HepG2 (cell line): ENCODE measurements around the gene USP17L5. TPM values are rescaled to one million over a fixed set of nuclear protein-coding genes. Genes with fewer than 3 reads are reported as not detected.
"Not testable (repeated sequence)": the region's sequence is repeated elsewhere in the genome, so short reads cannot be mapped to it uniquely, and the experiment has no call there.

ENCODE experiments used
- ATAC-seq: fragments of 200-7000 bp; cut with Tn5 transposase; 3 replicates; pipeline ENCODE4 v1.9.1; 2020; ENCODE audit warnings: mild to moderate bottlenecking, moderate library complexity
- Bru-seq: library from RNA; stranded (reverse); fragments of 400-500 nt; gene quantifications from one replicate; lab custom pipeline; 2021; lab: Mats Ljungman, UMichigan
- BruChase-seq, 2 experiments: library from RNA; stranded (reverse); fragments of 400-500 nt; gene quantifications; one replicate each; lab custom pipeline; 2021; lab: Mats Ljungman, UMichigan
- BruUV-seq: library from RNA; stranded (reverse); fragments of 400-500 nt; replicated peaks from 2 replicates; lab custom pipeline; 2021; lab: Mats Ljungman, UMichigan
- CTCF ChIA-PET: fragments of 300-600 bp; formaldehyde crosslinking; extraction: SDS; loops from one replicate; lab custom pipeline; 2021; ENCODE audit warnings: low total read pairs, inconsistent platforms, low intra/inter-chr PET ratio; lab: Yijun Ruan, JAX
- POLR2A ChIA-PET: fragments of 350-600 bp; sonication (Branson Sonifier 250); formaldehyde crosslinking; loops from one replicate; lab custom pipeline; 2020; ENCODE audit warnings: antibody characterized with exemption, inconsistent platforms; lab: Yijun Ruan, JAX
- DNase-seq: peaks from one replicate; pipeline ENCODE4 v3.0.0-alpha.2; 2015; ENCODE audit warnings: low spot score
- FAIRE-seq: peaks from 3 replicates; lab custom pipeline; 2011; peaks lifted over from hg19 to GRCh38; lab: Jason Lieb, UNC
- H2AFZ ChIP-seq: one replicate; pipeline ENCODE4 v1.6.1; 2011; ENCODE audit warnings: low read length, inconsistent platforms
- H3K27ac ChIP-seq: fragments of 300-600 bp; 3 replicates; pipeline ENCODE4 v1.8.0; 2011; ENCODE audit warnings: mixed run types, mild to moderate bottlenecking, mixed read lengths, low read length, inconsistent platforms; ENCODE audit not compliant: insufficient read depth; ENCODE audit errors: extremely low read length
- H3K27me3 ChIP-seq, 2 experiments: fragments of 200-600 bp in 1 of 2; 2 replicates in 1 of 2; 3 replicates in 1 of 2; pipeline versions ENCODE4 v1.6.0 to v1.8.0; 2011; ENCODE audit warnings: low read length in 2 of 2, mild to moderate bottlenecking in 2 of 2, moderate library complexity in 2 of 2, inconsistent platforms in 1 of 2; ENCODE audit not compliant: insufficient read depth in 2 of 2, control insufficient read depth in 1 of 2
- H3K36me3 ChIP-seq, 2 experiments: fragments of 200-600 bp in 1 of 2; replicated peaks in 1 of 2; 2 replicates in 1 of 2; 3 replicates in 1 of 2; pipeline versions ENCODE4 v1.5.1 to v1.8.0; 2011; ENCODE audit warnings: low read length in 2 of 2, inconsistent platforms in 1 of 2; ENCODE audit not compliant: insufficient read depth in 2 of 2, control insufficient read depth in 1 of 2
- H3K4me1 ChIP-seq: 2 replicates; pipeline ENCODE4 v1.5.1; 2012; ENCODE audit warnings: low read length, inconsistent platforms; ENCODE audit not compliant: insufficient read depth
- H3K4me2 ChIP-seq: 2 replicates; pipeline ENCODE4 v1.6.0; 2011; ENCODE audit warnings: low read depth, low read length, inconsistent platforms
- H3K4me3 ChIP-seq, 3 experiments: fragments of 200-600 bp in 1 of 3; sonication (generic), shearing (Covaris generic) in 1 of 3; replicated peaks in 1 of 3; 2 replicates each; pipeline ENCODE4 v1.5.1; 2011 to 2016; ENCODE audit warnings: low read length in 3 of 3, inconsistent platforms in 2 of 3, low read depth in 2 of 3, mild to moderate bottlenecking in 2 of 3, control low read depth in 1 of 3, mixed read lengths in 1 of 3; ENCODE audit not compliant: insufficient read depth in 1 of 3
- H3K79me2 ChIP-seq: one replicate; pipeline ENCODE4 v1.6.1; 2011; ENCODE audit warnings: low read length, inconsistent platforms; ENCODE audit not compliant: insufficient read depth
- H3K9ac ChIP-seq: 2 replicates; pipeline ENCODE4 v1.6.0; 2011; ENCODE audit warnings: mild to moderate bottlenecking, low read depth, low read length, inconsistent platforms; ENCODE audit not compliant: insufficient read depth
- H3K9me3 ChIP-seq: 2 replicates; pipeline ENCODE4 v1.5.1; 2012; ENCODE audit warnings: mild to moderate bottlenecking, low read length
- H4K20me1 ChIP-seq: 2 replicates; pipeline ENCODE4 v1.6.0; 2011; ENCODE audit warnings: inconsistent platforms, mild to moderate bottlenecking, low read length, moderate library complexity; ENCODE audit not compliant: insufficient read depth
- WGBS: methylation state at CpG from one replicate; pipeline ENCODE4 v1.1.6; 2017; ENCODE audit warnings: low lambda C conversion rate; 5-methylcytosine and 5-hydroxymethylcytosine counted together
- in situ Hi-C: cut with HindIII; loops from 2 replicates; pipeline ENCODE4 v1.10.0; 2017; ENCODE audit warnings: low pct_unique_long_range_greater_than_20kb; ENCODE audit not compliant: extremely low pct_ligation_motif_present
- intact Hi-C: fragments of 100-400 bp; cut with micrococcal nuclease; formaldehyde crosslinking; loops from one replicate; pipeline ENCODE4 v1.10.0; 2022; ENCODE audit not compliant: unreplicated experiment
- long read RNA-seq, 2 experiments: library from RNA in 1 of 2; library from polyadenylated mRNA in 1 of 2; stranded (forward) in 1 of 2; unstranded in 1 of 2; transcript quantifications; one replicate each; pipeline ENCODE4 v2.0.0, GENCODE V29; 2019 to 2022
- polyA minus RNA-seq, 3 experiments: library from RNA; depleted of rRNA, polyadenylated mRNA; stranded (reverse); fragments of >200 nt; gene quantifications; 2 replicates each; pipeline ENCODE4 v1.2.3, GENCODE V29; 2011; ENCODE audit warnings: low replicate concordance in 1 of 3
- polyA plus RNA-seq, 8 experiments: library from polyadenylated mRNA; depleted of rRNA in 3 of 8; stranded (reverse) in 7 of 8; unstranded in 1 of 8; fragments of >200 nt; fragmentation: Illumina TruSeq in 4 of 8; extraction: Trizol in 4 of 8; gene quantifications; 2 replicates each; pipeline versions ENCODE4 v1.2.1 to v1.2.3, GENCODE V29; 2011 to 2016; ENCODE audit warnings: low read depth in 4 of 8, missing spikeins in 1 of 8, mixed read lengths in 1 of 8; ENCODE audit not compliant: insufficient read depth in 1 of 8
- total RNA-seq, 5 experiments: library from RNA; depleted of rRNA; stranded (reverse); fragments of >200 nt; fragmentation: Illumina TruSeq; extraction: Trizol; gene quantifications; 2 replicates each; pipeline ENCODE4 v1.2.3, GENCODE V29; 2016; ENCODE audit warnings: low read depth in 1 of 5

USP17L5 gene, protein sequence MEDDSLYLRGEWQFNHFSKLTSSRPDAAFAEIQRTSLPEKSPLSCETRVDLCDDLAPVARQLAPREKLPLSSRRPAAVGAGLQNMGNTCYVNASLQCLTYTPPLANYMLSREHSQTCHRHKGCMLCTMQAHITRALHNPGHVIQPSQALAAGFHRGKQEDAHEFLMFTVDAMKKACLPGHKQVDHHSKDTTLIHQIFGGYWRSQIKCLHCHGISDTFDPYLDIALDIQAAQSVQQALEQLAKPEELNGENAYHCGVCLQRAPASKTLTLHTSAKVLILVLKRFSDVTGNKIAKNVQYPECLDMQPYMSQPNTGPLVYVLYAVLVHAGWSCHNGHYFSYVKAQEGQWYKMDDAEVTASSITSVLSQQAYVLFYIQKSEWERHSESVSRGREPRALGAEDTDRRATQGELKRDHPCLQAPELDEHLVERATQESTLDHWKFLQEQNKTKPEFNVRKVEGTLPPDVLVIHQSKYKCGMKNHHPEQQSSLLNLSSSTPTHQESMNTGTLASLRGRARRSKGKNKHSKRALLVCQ
- total RNA-seq (2016; rRNA removed; fragmentation: Illumina TruSeq; extraction: Trizol) (not detected in 2 replicates), polyA plus RNA-seq (2011; rRNA removed) (not detected in 2 replicates), polyA minus RNA-seq (2011; rRNA and poly(A)+ RNA removed; ENCODE audit: low replicate concordance) (not detected in 2 replicates), Bru-seq, nascent RNA (not detected), BruChase-seq, experiment 1, labeled RNA remaining after a 6-hour chase (not detected), BruChase-seq, experiment 2, labeled RNA remaining after a 2-hour chase (not detected)
- not detected in 2 replicates for total RNA-seq (2016; cell fraction: cytosol; rRNA removed; fragmentation: Illumina TruSeq; extraction: Trizol; ENCODE audit: low read depth)
- not detected in 2 replicates for total RNA-seq (2016; cell fraction: insoluble cytoplasmic fraction; rRNA removed; fragmentation: Illumina TruSeq; extraction: Trizol)
- not detected in 2 replicates for total RNA-seq (2016; cell fraction: membrane; rRNA removed; fragmentation: Illumina TruSeq; extraction: Trizol)
- total RNA-seq (2016; cell fraction: nucleus; rRNA removed; fragmentation: Illumina TruSeq; extraction: Trizol), result not detected in 2 replicates
- not detected in 2 replicates for polyA plus RNA-seq (2011; cell fraction: cytosol; rRNA removed)
- polyA plus RNA-seq (2011; cell fraction: nucleus; rRNA removed), result not detected in 2 replicates
- polyA plus RNA-seq (2012), result not detected in 2 replicates
- not detected in 2 replicates for polyA plus RNA-seq (2016; cell fraction: cytosol; fragmentation: Illumina TruSeq; extraction: Trizol; ENCODE audit: low read depth)
- polyA plus RNA-seq (2016; cell fraction: insoluble cytoplasmic fraction; fragmentation: Illumina TruSeq; extraction: Trizol; ENCODE audit: low read depth), result not detected in 2 replicates
- not detected in 2 replicates for polyA plus RNA-seq (2016; cell fraction: membrane; fragmentation: Illumina TruSeq; extraction: Trizol; ENCODE audit: low read depth)
- not detected in 2 replicates for polyA plus RNA-seq (2016; cell fraction: nucleus; fragmentation: Illumina TruSeq; extraction: Trizol; ENCODE audit: insufficient read depth, low read depth)
- polyA minus RNA-seq (2011; cell fraction: cytosol; rRNA and poly(A)+ RNA removed), result not detected in 2 replicates
- polyA minus RNA-seq (2011; cell fraction: nucleus; rRNA and poly(A)+ RNA removed), result not detected in 2 replicates
- long read RNA-seq, experiment 1, result 0 reads
- long read RNA-seq, experiment 2, result 0 reads

DNA sequence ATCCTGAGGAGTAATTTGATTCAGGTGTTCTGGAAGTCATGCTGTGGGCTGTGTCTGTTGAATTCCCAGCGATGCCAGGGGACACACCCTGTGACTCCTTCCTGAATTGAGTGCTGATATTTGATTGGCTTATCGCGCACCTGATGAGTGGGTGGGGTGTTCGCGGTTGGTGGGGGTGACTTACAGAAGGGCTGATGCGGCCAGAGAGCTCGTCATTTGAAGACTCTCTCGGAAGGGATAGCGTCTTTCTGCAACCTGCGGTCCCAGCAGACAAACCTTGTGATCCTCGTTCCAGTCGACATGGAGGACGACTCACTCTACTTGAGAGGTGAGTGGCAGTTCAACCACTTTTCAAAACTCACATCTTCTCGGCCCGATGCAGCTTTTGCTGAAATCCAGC lies at the start of gene USP17L5:
TSS of gene USP17L5 (plus strand) at position 301 of the 400 bp plus-strand sequence. CDS start at position 301, 0 bp downstream.
- in situ Hi-C loops, H2AFZ ChIP-seq, H3K27me3 ChIP-seq, FAIRE-seq, H3K4me1 ChIP-seq, H3K9ac ChIP-seq, H3K9me3 ChIP-seq, H3K4me2 ChIP-seq, ATAC-seq, H3K27ac ChIP-seq, DNase-seq, intact Hi-C loops, H3K79me2 ChIP-seq, H4K20me1 ChIP-seq, H3K4me3 ChIP-seq, BruUV-seq, POLR2A ChIA-PET, CTCF ChIA-PET, H3K36me3 ChIP-seq: not testable (repeated sequence)
- WGBS, result no CpG with 5 or more reads among the region's 15 CpGs

DNA sequence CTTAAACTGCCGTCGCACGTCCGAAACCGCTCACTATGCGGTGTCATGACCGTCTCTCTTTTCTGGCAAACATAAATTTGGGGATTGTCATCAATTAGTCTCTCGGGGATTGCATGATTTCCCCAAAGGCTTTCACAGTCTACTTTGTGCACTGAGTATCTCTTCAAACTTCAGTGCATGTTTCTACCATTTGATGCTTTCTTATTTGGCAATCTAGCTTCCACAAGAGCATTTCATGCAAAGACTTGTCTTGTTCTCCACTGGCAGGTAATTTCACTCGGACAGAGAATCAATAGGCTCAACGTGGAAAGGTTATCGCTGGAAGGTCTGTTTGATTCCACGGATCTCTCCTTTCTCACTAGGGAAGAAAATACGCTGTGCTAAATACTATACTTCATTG lies 15.0 kb upstream of the USP17L5 start:
- POLR2A ChIA-PET, H3K27ac ChIP-seq, H3K36me3 ChIP-seq, ATAC-seq, H3K4me3 ChIP-seq, intact Hi-C loops, H4K20me1 ChIP-seq, FAIRE-seq, DNase-seq, H3K79me2 ChIP-seq, H3K9ac ChIP-seq, in situ Hi-C loops, H3K9me3 ChIP-seq, BruUV-seq, H3K4me1 ChIP-seq, H2AFZ ChIP-seq, CTCF ChIA-PET, H3K4me2 ChIP-seq, H3K27me3 ChIP-seq: not testable (repeated sequence)
- WGBS, result 21% methylated on average over 4 of the region's 13 CpGs

- in situ Hi-C loops, H3K4me3 ChIP-seq, H3K36me3 ChIP-seq, H3K79me2 ChIP-seq, H3K27ac ChIP-seq, H3K27me3 ChIP-seq, FAIRE-seq, intact Hi-C loops, POLR2A ChIA-PET, H2AFZ ChIP-seq, CTCF ChIA-PET, H3K9me3 ChIP-seq, BruUV-seq, DNase-seq, H3K4me2 ChIP-seq, ATAC-seq, H4K20me1 ChIP-seq, H3K9ac ChIP-seq, H3K4me1 ChIP-seq: not testable (repeated sequence)
- no CpG with 5 or more reads among the region's 15 CpGs for WGBS
Measured at GRCh38 chr4:9324865-9325264, 14.3 kb upstream of the USP17L5 start, which contains the start of gene USP17L24. USP17L24 (plus strand) TSS chr4:9325165; CDS start chr4:9325165, 0 bp downstream.
